Stimulated activated CD4-positive, alpha-beta T cell treated with anti-CD3 and anti-CD28 coated beads, Interleukin-12 subunit alpha, Interleukin-12 subunit beta, amount 100 ng/mL, for 4 hours (primary cell): ENCODE results near the gene DOCK1.
"Not testable (repeated sequence)": the region's sequence is repeated elsewhere in the genome, so short reads cannot be mapped to it uniquely, and the experiment has no call there.

Source experiments
- DNase-seq: peaks from one replicate; pipeline ENCODE4 v3.0.0-alpha.2; 2020

DOCK1 gene

GRCh38 chr10:126928274-126928673 is 23.0 kb downstream of the DOCK1 start:
- no peak for DNase-seq

GRCh38 chr10:126929391-126929790 is 24.2 kb downstream of the DOCK1 start:
- DNase-seq: no peak

GRCh38 chr10:126930131-126930882 is 25.1 kb downstream of the DOCK1 start:
- DNase-seq: no peak

GRCh38 chr10:126930883-126931503 is 25.8 kb downstream of the DOCK1 start:
- no peak for DNase-seq

GRCh38 chr10:126931544-126931943 is 26.3 kb downstream of the DOCK1 start:
- no peak for DNase-seq

- DNase-seq: no peak
Observed at GRCh38 chr10:126932516-126932915, 27.3 kb downstream of the DOCK1 start.

GRCh38 chr10:126933116-126933515 is 27.9 kb downstream of the DOCK1 start:
- no peak for DNase-seq

GRCh38 chr10:126935263-126935946 is 30.2 kb downstream of the DOCK1 start:
- no peak for DNase-seq

GRCh38 chr10:126937026-126937425 is 31.8 kb downstream of the DOCK1 start:
- DNase-seq: no peak

GRCh38 chr10:126938121-126938520 is 32.9 kb downstream of the DOCK1 start:
- not testable (repeated sequence) for DNase-seq

GRCh38 chr10:126939706-126940105 is 34.5 kb downstream of the DOCK1 start:
- no peak for DNase-seq

GRCh38 chr10:126940670-126941310 is 35.6 kb downstream of the DOCK1 start:
- no peak for DNase-seq

- DNase-seq: no peak
Observed at GRCh38 chr10:126944191-126944590, 39.0 kb downstream of the DOCK1 start.

- DNase-seq: no peak
Observed at GRCh38 chr10:126945351-126946030, 40.3 kb downstream of the DOCK1 start.

- DNase-seq: no peak
Observed at GRCh38 chr10:126946746-126947145, 41.5 kb downstream of the DOCK1 start.

- DNase-seq: no peak
Observed at GRCh38 chr10:126948355-126949160, 43.3 kb downstream of the DOCK1 start.

GRCh38 chr10:126949161-126949503 is 43.9 kb downstream of the DOCK1 start:
- no peak for DNase-seq

GRCh38 chr10:126950401-126951105 is 45.3 kb downstream of the DOCK1 start:
- no peak for DNase-seq

- DNase-seq: no peak
Observed at GRCh38 chr10:126953886-126954285, 48.7 kb downstream of the DOCK1 start.

- no peak for DNase-seq
Observed at GRCh38 chr10:126955396-126955795, 50.2 kb downstream of the DOCK1 start.

GRCh38 chr10:126955934-126956711 is 50.9 kb downstream of the DOCK1 start:
- no peak for DNase-seq
